Fibroblast of peridontal ligament (primary cell): ENCODE data around the gene COG3.
"Not testable (repeated sequence)": the region's sequence is repeated elsewhere in the genome, so short reads cannot be mapped to it uniquely, and the experiment has no call there.

Experiments
- DNase-seq: peaks from one replicate; pipeline ENCODE4 v3.0.0-alpha.2; 2010; ENCODE audit errors: extremely low read depth

The COG3 gene, protein sequence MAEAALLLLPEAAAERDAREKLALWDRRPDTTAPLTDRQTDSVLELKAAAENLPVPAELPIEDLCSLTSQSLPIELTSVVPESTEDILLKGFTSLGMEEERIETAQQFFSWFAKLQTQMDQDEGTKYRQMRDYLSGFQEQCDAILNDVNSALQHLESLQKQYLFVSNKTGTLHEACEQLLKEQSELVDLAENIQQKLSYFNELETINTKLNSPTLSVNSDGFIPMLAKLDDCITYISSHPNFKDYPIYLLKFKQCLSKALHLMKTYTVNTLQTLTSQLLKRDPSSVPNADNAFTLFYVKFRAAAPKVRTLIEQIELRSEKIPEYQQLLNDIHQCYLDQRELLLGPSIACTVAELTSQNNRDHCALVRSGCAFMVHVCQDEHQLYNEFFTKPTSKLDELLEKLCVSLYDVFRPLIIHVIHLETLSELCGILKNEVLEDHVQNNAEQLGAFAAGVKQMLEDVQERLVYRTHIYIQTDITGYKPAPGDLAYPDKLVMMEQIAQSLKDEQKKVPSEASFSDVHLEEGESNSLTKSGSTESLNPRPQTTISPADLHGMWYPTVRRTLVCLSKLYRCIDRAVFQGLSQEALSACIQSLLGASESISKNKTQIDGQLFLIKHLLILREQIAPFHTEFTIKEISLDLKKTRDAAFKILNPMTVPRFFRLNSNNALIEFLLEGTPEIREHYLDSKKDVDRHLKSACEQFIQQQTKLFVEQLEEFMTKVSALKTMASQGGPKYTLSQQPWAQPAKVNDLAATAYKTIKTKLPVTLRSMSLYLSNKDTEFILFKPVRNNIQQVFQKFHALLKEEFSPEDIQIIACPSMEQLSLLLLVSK

DNA sequence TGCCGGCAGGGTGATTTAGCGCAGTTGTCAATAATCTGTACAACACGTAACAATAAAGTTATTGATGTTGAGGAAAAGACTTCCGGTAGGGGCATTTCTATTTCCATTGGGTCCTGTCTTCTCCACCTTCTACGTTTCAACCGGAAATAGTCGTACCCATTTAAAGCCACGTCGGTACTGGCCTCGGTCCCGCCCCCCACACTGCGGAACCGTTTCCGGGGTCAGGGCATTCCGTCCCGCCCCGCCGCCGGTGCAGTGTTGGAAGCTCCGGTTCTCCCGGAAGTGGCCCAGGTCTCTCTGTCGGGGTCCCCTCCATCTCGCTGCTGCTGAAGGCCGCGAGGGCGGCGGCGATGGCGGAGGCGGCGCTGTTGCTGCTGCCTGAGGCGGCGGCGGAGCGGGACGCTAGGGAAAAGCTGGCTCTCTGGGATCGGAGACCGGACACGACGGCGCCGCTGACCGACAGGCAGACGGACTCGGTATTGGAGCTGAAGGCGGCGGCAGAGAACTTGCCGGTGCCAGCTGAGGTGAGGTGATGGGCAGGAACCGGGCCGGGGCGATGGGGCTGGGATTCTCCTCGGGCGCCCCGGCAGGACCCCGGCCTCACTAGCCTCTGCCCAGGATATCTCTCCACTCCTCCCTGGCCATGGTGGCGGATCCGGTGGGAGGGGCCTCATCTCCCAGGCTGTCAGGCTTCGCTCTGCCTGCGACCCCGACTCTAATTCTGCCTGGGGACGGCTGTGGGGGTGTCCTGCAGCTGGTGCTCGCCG lies at the start of gene COG3:
TSS of gene COG3 (plus strand) at position 253 of the 767 bp plus-strand sequence. CDS start at position 351, 98 bp downstream.
- DNase-seq = peak; percentile 98

DNA sequence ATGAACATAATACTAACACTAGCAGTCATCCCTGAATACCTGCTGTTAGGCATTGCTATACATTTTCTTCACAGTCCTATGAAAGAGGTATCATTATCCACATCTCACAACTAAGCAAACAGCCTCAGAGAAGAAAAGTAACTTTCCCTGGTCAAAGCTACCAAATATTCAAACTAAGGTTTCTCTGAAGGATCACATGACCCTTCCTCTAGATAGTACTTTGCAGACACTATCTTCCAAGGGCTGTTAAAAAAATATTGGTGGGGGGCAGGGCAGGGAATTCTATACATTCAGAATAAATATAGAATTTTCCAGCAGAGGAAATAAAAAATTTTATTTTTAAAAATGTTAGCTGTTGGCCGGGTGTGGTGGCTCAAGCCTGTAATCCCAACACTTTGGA lies 49.6 kb upstream of the COG3 start:
- no peak for DNase-seq

DNA sequence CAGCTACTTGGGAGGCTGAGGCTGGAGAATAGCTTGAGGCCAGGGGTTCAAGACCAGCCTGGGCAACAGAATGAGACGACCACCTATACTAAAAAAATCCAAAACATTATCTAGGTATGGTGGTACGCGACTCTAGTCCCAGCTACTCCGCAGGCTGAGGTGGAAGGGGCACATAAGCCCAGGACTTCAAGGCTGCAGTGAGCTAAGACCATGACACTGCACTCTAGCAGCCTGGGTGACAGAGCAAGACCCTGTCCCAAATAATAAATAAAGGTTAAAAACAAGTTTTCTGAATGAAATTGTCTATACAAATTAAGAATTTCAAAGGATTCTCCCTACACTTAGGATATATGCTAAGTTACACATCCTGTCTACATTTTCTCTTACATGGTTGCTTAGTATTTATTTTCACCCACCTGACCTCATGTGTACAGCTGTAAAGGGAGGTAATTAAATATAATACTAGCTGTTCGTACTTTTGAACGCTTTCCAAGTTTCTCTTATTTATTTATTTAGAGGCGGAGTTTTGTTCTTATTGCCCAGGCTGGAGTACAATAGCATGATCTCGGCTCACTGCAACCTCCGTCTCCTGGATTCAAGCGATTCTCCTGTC lies 48.1 kb upstream of the COG3 start:
- DNase-seq = peak; percentile 25

DNA sequence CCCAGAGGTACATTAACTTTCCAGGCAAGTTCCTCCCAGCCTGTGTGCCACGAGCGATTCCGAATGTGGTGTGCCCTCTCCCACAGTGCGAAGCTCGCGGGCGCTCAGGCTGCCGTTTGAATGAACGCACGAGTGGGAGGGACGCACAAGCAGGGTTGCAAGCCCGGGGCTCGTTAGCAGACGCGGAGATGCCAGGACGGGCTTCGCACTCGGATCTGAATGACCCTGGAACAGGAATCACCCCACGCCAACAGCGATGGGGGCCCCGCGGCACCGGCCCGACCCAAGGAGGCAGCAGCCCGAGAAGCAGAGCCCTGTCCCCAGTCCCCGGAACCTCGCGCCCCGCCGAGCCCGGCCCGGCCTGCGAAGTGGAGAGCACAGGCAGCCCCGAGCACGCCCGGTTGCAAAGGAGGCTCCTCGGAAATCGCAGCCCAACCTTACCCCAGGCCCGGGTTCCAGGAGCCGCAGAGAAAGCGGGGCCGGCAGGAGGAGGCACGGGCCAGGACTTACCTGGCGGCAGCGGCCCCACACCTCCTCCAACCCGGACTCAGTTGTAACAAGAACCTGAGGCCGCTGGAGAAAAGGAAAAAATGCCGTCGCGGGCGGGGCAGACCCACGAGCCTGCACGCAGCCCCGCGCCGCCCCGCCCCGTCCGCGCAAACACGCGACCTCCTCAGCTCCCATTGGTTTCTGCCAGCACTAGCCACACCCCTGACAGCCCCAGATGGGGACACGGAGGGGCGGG lies 46.8 kb upstream of the COG3 start, which contains the start of gene SLC25A30:
TSS of gene SLC25A30 (minus strand) at position 584 of the 745 bp plus-strand sequence. CDS start 6,948 bp downstream, outside the sequence.
- DNase-seq = peak; percentile 78

DNA sequence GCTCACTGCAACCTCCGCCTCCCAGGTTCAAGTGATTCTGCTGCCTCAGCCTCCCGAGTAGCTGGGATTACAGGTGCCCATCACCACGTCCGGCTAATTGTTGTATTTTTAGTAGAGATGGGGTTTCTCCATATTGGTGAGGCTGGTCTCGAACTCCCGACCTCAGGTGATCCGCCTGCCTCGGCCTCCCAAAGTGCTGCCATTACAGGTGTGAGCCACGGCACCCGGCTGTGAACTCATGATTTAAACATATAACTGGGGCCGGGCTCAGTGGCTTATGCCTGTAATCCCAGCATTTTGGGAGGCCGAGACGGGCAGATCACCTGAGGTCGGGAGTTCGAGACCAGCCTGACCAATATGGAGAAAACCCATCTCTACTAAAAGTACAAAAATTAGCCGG lies 45.4 kb upstream of the COG3 start:
- not testable (repeated sequence) for DNase-seq

DNA sequence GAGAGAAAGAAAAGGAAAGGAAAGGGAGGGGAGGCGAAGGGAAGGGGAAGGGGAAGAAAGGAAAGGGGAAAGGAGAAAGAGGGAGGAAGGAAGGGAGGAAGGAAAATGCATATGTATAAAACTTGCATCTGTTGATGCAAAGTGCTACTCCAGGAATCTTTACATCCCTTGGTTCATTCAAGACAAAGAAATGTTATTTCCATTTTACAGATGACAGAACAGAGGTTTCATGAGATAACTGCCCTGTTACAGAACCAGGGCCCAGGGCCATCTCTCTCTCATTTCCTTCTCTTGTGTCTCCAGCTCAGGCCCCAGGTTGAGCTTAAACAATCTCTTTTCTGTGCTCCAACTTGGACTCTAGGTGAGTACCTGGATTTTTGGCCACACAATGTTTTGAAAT lies 44.8 kb upstream of the COG3 start:
- no peak for DNase-seq

DNA sequence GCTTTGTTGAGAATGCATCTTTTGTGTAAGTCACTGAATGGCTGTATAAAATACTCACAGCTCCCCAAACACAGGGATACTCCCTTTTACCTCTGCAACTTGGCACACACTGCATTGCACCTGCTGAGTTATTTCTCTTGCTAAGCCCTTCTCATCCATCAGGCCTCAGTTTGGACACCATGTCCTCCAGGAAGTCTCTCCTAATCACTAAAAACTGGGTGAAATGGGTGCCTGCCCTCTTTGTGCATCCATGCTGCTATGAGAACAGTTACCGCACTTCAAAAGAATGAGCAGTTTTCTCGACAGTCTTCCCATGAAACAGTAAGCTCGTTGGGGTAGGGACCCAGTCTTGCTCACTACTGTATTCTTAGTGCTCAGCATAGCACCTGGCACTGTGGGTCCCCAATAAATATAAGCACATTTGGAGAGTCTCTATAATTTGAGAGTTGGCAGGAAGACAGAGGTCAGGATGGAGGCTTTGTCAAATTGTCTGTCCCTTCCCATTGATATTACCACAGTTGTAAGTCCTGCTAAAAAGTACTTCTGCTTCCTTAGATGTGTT lies 41.9 kb upstream of the COG3 start:
- DNase-seq = no peak

DNA sequence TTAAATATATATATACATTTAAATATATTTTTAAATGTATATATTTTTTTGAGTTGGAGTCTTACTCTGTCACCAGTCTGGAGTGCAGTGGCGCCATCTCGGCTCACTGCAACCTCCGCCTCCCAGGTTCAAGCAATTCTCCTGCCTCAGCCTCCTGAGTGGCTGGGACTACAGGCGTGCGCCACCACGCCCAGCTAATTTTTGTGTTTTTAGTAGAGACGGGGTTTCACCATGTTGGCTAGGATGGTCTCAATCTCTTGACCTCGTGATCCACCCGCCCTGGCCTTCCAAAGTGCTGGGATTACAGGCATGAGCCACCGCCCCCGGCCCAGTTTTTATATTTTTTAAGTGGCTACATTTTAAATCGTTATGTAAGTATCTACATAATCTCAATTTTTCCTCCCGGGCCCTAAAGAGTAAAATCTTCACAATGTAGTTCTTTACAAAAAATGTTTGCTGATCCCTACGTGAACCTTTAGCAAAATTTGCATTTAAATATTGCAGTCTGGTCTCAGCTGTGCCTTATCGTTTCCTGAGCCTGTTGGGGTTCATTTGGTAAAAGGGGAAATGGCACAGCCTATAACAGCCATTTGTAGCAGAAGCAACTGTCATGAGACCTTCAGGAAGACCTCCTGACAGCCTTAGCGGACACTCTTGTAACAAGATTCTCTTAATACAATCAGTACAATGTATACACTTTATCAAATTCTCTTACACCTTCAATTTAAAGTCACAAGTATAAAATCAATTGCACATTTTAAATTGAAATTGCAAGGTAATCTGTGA lies 38.5 kb upstream of the COG3 start:
- DNase-seq = not testable (repeated sequence)

DNA sequence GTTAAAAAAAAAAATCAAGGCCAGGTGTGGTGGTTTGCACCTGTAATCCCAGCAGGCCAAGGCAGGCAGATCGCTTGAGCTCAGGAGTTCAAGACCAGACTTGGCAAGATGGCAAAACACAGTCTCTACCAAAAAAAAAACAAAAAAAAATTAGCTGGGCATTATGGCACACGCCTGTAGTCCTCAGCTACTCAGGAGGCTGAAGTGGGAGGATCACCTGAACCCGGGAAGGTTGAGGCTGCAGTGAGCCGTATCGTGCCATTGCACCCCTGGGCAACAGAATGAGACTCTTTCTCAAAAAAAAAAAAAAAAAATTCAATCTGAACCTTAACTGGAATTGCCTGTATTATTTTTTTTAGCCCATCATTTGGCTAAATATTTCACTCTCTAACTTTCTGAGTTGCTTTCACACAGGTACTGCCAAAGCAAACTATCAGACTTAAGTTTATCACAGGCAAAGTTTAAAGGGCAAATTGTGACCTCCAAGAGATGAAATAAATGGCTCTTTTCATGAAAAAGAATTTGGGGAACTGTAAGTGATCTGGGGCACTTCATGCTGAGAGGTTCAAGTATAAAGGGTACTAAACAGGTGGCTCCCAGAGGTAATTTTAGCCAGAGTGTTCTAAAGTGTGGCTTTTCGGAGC lies 31.9 kb upstream of the COG3 start:
- no peak for DNase-seq

DNA sequence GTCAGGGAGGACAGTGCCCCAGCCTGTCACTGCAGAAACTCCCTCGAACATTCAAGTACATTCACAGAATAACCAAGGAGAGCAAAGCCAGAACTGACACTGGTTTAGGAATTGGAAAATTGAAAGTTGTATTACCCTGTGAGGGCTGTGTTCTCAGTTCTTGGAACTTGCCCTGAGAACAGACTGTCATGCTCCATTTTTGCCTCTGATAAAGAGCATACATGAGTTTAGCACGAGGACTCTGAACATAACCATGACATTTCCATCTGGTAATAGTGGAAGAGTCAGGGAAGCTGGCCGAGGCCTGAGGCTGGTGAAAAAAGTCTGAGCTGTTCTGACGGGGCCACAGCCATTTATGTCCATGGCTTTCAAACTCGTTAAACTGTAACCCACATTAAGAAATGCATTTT lies 31.4 kb upstream of the COG3 start:
- DNase-seq = peak; percentile 4

DNA sequence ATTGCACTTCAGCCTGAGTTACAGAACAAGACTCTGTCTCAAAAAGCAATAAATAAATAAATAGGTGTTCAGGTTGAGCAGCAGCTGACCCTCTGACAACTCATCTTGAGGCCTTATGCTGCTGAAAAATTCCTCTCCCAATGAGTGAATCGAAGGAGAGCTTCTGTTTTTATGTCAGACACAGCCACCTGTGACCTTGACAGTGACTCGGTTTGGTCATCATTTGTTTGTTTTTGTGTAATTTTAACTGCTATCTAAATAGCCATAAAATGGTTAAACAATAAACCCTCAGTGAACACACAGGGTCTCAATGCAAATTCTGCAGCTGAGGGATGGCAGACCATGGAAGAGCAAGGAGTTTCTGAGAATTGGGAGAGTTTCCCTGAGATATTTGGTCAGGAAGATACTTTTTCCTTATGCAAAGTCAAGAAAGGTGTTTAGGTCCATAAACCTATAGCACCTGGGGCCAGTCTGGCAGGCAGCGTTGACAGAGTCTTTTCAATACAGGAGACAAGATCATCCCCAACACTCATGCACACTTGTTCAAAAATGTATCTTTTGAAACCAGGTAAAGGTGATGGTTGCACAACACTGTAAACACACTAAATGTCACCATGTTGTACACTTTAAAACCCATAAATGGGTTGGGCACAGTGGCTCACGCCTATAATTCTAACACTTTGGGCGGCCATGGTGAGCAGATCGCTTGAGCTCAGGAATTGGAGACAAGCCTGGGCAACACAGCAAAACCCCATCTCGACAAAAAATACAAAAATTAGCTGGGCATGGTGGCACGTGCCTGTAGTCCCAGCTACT lies 30.0 kb upstream of the COG3 start:
- DNase-seq = no peak

DNA sequence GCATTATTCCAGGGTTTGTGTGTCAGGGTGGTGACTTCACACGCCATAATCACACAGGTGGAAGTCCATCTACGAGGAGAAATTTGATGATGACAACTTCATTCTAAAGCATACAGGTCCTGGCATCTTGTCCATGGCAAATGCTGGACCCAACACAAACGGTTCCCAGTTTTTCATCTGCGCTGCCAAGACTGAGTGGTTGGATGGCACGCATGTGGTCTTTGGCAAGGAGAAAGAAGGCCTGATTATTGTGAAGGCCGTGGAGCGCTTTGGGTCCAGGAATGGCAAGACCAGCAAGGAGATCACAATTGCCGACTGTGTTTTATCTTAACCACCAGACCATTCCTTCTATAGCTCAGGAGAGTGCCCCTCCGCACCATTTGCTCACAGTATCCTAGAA lies 28.4 kb upstream of the COG3 start:
- no peak for DNase-seq

DNA sequence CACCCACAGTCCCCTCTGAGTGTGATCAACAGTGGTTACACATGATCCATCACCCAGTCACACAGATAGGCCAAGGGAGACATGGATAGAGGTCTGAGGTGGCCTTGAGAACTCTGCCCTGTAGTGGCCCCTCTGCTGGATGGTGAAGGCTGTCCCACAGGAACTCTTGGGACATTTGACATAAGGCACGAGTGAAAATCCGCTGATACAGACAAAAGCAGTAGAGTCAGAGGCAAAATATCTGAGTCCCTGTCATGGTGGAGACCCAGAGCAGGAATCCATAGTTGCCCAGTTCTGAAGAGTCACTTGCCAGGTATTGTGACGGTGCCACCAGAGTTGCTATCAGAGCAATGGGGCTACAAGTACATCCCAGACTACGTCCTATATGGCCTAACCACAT lies 27.8 kb upstream of the COG3 start:
- DNase-seq = no peak

DNA sequence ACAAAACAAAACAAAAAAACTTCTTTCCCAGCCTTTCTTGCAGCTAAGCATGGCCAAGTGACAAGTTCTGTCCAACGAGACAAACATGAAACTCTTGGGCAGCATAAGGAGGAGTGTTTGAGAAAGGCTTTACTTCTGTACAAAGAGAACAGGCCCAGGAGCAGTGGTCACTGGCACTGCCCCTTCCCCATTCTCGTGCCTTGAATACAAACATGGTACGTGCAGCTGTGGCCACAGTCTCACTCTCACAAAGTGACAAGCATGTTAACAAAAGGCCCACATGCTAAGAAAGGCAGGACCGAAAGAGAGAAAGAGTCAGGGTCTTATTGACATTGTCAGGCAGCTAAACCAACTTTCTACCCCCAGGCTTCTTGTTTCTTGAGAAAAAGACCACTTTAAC lies 26.8 kb upstream of the COG3 start:
- no peak for DNase-seq

DNA sequence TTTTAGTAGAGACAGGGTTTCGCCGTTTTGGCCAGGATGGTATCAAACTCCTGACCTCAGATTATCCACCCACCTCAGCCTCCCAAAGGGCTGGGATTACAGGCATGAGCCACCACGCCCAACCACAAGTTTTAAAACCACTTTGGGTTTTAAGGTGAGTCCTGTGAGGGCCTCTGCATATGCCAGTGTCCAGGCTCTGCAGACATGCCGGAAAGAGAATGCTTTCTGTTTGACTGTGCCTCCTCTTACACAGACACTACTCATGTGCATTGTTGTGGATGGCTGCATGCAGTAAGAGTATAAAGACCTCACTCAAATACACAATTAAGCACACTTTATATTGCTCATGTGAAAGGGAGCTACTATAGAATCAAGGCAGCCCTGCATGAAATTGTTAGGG lies 25.7 kb upstream of the COG3 start:
- DNase-seq = no peak

DNA sequence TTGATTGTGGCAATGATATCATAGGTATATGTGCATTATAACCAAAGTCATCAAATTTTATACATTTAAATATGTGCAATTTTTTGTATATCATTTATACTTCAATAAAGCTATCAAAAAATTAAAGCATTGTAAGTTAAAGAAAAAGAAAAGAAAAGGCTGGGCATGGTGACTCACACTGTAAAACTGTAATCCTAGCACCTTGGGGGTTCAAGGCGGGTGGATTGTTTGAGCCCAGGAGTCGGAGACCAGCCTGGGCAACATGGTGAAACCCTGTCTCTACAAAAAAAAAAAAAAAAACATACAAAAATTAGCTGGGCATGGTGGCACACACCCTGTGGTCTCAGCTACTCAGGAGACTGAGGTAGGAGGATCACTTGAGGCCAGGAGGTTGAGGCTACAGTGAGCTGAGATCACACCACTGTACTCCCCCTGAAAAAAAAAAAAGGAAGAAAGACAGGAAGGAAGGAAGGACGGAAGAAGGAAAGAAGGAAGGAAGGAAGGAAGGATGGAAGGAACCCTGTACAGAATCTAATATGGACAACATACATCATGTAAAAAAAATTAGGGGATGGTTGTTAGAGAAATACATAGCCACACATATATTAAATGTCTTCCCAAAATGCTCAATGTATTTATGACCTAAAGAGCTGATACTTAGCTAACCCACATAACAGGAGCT lies 24.8 kb upstream of the COG3 start:
- no peak for DNase-seq

DNA sequence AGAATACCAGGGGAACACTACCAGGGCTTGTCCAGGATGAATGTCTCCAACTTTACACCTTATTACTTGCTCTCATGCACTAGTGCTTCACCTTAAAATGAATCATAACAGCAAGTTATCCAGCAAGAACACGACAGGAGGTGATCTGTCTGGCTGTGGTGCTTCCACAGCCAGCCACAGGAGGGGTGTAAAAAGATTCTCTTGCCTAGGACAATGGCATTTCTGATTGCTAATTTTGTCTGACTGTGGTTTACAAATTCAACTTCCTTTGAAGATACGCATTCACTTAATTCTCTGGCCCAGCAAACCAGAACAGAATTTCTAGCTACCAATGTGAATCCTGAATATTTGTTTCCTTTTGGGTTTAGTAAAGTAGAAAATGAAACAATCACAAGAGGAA lies 23.1 kb upstream of the COG3 start:
- peak; percentile 33 for DNase-seq

DNA sequence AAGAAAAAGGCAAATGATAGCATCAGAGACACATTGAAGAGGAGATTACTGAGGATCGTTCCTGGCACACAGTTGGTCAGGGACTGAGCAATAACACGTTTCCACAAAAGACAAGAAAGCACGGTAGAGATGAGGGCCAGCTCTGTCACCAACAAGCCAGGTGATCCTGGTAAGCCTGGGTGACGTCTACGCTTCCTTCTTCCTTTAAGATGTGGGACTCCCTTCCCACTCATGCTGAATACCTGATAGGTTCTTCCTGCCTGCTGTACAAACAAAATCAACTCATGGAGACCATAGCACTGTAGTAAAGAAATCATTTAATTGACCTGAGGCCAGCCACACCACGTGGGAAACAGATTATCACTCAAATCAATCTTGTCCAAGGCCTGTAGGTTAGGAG lies 19.7 kb upstream of the COG3 start:
- DNase-seq = no peak
